ENCODE data around the gene GSPT1. TPM values are rescaled to one million over a fixed set of nuclear protein-coding genes. Genes with fewer than 3 reads are reported as not detected.
A peak's percentile ranks its signal among the peaks of the same experiment; 100 is the strongest.

Gene GSPT1
- total and polyA plus RNA-seq, 7 experiments from 2014 or later = 71.0 to 148 (median 96.7) TPM

- intact Hi-C loops (cut with micrococcal nuclease) = loop anchor here (1.0 to 5.0 kb wide), 8 partner anchors 54 to 907 kb away; partner anchors contain the start of genes SNX29 (in 2 of the 2), TXNDC11 (in 2 of the 2), ZC3H7A (in 2 of the 2) and CLEC16A (in 1 of the 2)
- peak within 1 kb of the TSS; percentile 95 for H3K4me3 ChIP-seq (ENCODE audit: low read length)
- H3K9me3 ChIP-seq (ENCODE audit: control insufficient read depth in 2 of 3, low read length in 3 of 3) = no peaks in the 10 kb centered on the region
- Mint-ChIP-seq H3K27ac (peak within 1 kb of the TSS; percentile 91 to 98 (median 97)), H3K4me1 (peaks cover 32 to 72% (median 63%) of the 10 kb centered on the region in 7 donors), H3K9me3 (no peaks in the 10 kb centered on the region), H3K4me3 (peak within 1 kb of the TSS; percentile 94 to 99 (median 99)), H3K36me3 (peaks cover 3 to 25% (median 13%) of the 10 kb centered on the region in 5 donors), H3K27me3 (no peaks in the 10 kb centered on the region)
- ATAC-seq (peak; percentile 92), DNase-seq (peak; percentile 90 to 99 (median 96))
- H3K27ac ChIP-seq (ENCODE audit: low read depth, low read length) = peak within 1 kb of the TSS; percentile 89
- peaks cover 0 to 32% (median 15%) of the 10 kb centered on the region in 3 experiments for H3K36me3 ChIP-seq (ENCODE audit: control insufficient read depth in 2 of 3, insufficient read depth in 3 of 3, low read length in 3 of 3)
- CTCF ChIA-PET = interaction anchor here (0.7 kb wide), 1 partner anchor 132 kb away, joined by 3 read pairs; no protein-coding TSS in a partner anchor
- peaks cover 29% of the 10 kb centered on the region in 2 donors for H3K4me1 ChIP-seq (ENCODE audit: control insufficient read depth in 2 of 2, insufficient read depth in 2 of 2, low read length in 2 of 2)
- POLR2A ChIA-PET = interaction anchor here (0.7 to 2.2 kb wide), 5 partner anchors 11 to 64 kb away, joined by 3 to 10 read pairs (median 3); partner anchors contain the start of gene GSPT1
- no peaks in the 10 kb centered on the region for H3K27me3 ChIP-seq (ENCODE audit: control insufficient read depth in 2 of 2, insufficient read depth in 2 of 2, low read length in 2 of 2)
Measured at GRCh38 chr16:11851294-11852091, 64.3 kb downstream of the GSPT1 start, which contains the start of gene RSL1D1. RSL1D1 (minus strand) TSS chr16:11851542; CDS start chr16:11851512, 30 bp downstream.

DNA sequence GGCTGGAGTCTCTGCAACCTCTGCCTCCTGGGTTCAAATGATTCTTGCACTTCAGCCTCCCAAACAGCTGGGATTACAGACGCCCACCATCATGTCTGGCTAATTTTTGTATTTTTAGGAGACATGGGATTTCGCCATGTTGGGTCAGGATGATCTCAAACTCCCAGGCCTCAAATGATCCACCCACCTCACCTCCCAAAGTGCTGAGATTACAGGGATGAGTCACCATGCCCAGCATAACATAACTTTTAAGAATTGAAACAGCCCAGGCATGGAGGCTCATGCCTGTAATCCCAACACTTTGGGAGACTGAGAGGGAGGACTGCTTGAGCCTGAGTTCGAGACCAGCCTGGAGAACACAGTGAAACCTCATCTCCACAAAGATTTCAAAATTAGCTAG is 66.9 kb downstream of the GSPT1 start:
- POLR2A ChIA-PET = interaction anchor here (1.0 kb wide), 1 partner anchor 52 kb away, joined by 3 read pairs; the partner anchor contains the start of gene ZC3H7A

DNA sequence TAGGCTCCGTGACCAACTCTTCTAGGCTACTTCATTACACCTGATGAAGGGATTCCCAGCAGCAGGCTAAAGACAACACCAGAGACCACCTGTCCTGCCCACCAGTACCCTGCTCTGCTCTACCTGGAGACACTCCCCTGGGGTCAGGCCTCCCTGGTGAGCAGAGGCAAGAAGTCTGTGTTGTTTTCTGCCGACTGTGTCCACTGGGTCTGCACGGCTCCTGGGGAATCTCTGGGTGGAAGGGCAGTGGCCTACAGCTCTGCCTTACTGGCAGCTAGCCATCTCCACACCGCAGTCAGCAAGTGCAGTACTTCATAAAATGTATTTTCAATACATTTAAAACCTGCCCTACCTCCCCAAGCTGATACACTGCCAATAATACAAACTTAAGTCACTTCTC is 71.3 kb downstream of the GSPT1 start:
- H3K27ac ChIP-seq (ENCODE audit: low read depth, low read length) = no peak overlapping the region
- H3K36me3 ChIP-seq (ENCODE audit: control insufficient read depth in 2 of 3, insufficient read depth in 3 of 3, low read length in 3 of 3) = peaks cover 24 to 91% (median 40%) of the 10 kb centered on the region in 3 experiments
- POLR2A ChIA-PET = no interaction called here
- intact Hi-C loops (cut with micrococcal nuclease) = no loop called here
- DNase-seq (no peak), ATAC-seq (no peak)
- peaks cover 4 to 42% (median 25%) of the 10 kb centered on the region in 5 donors for H3K36me3 Mint-ChIP-seq
- no peak overlapping the region for H3K4me3 ChIP-seq (ENCODE audit: low read length)
- H3K27me3 Mint-ChIP-seq = no peaks in the 10 kb centered on the region
- H3K9me3 ChIP-seq (ENCODE audit: control insufficient read depth in 2 of 3, low read length in 3 of 3) = no peaks in the 10 kb centered on the region
- peaks cover 6 to 11% of the 10 kb centered on the region in 2 donors for H3K4me1 ChIP-seq (ENCODE audit: control insufficient read depth in 2 of 2, insufficient read depth in 2 of 2, low read length in 2 of 2)
- H3K27ac Mint-ChIP-seq = peak overlapping the region in 4 of 9 donors; percentile 25 to 80 (median 55)
- no peak overlapping the region for H3K4me3 Mint-ChIP-seq
- H3K9me3 Mint-ChIP-seq = no peaks in the 10 kb centered on the region
- H3K27me3 ChIP-seq (ENCODE audit: control insufficient read depth in 2 of 2, insufficient read depth in 2 of 2, low read length in 2 of 2) = no peaks in the 10 kb centered on the region
- peaks cover 4 to 39% (median 29%) of the 10 kb centered on the region in 7 donors for H3K4me1 Mint-ChIP-seq
- CTCF ChIA-PET = interaction anchor here (0.6 kb wide), 1 partner anchor 101 kb away, joined by 3 read pairs; no protein-coding TSS in a partner anchor

More for the DNA sequence above, 66.9 kb downstream of the GSPT1 start:
- Histone ChIP-seq H3K4me3 (ENCODE audit: low read length) (no peak overlapping the region), H3K27me3 (ENCODE audit: control insufficient read depth in 2 of 2, insufficient read depth in 2 of 2, low read length in 2 of 2) (no peaks in the 10 kb centered on the region), H3K36me3 (ENCODE audit: control insufficient read depth in 2 of 3, insufficient read depth in 3 of 3, low read length in 3 of 3) (peaks cover 12 to 58% (median 33%) of the 10 kb centered on the region in 3 experiments), H3K9me3 (ENCODE audit: control insufficient read depth in 2 of 3, low read length in 3 of 3) (no peaks in the 10 kb centered on the region), H3K4me1 (ENCODE audit: control insufficient read depth in 2 of 2, insufficient read depth in 2 of 2, low read length in 2 of 2) (peaks cover 20 to 26% of the 10 kb centered on the region in 2 donors), H3K27ac (ENCODE audit: low read depth, low read length) (peak overlapping the region; percentile 21)
- H3K9me3 Mint-ChIP-seq = no peaks in the 10 kb centered on the region
- peaks cover 0 to 30% (median 20%) of the 10 kb centered on the region in 5 donors for H3K36me3 Mint-ChIP-seq
- ATAC-seq (no peak), DNase-seq (no peak)
- peak overlapping the region in 3 of 9 donors; percentile 47 to 68 (median 65) for H3K27ac Mint-ChIP-seq
- no peaks in the 10 kb centered on the region for H3K27me3 Mint-ChIP-seq
- peak overlapping the region; percentile 25 to 99 (median 60) for H3K4me3 Mint-ChIP-seq
- intact Hi-C loops (cut with micrococcal nuclease) = no loop called here
- H3K4me1 Mint-ChIP-seq = peaks cover 13 to 57% (median 51%) of the 10 kb centered on the region in 7 donors
- CTCF ChIA-PET = interaction anchor here (0.7 kb wide), 1 partner anchor 9 kb away, joined by 3 read pairs; no protein-coding TSS in a partner anchor

DNA sequence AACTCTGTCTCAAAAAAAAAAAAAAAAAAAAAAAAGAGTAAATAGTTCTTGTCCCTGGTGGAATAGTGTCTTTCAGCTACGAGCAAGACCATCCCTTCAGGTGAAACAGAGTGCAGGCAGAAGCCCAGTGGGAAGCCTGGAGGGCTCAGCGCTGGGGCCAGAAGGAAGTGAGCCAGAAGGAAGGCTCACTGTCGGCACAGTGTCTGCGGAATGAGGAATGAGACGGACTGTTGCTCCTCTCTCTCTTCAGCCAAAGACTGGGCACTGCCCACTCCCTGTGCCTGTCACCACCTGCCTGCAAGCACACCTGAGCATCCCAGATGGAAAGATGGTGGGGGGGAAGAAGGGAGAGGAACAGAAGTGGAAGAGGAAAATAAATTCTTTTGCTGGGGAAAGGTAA is 71.9 kb downstream of the GSPT1 start:
- H3K36me3 Mint-ChIP-seq = peaks cover 4 to 43% (median 23%) of the 10 kb centered on the region in 5 donors
- H3K27me3 Mint-ChIP-seq = no peaks in the 10 kb centered on the region
- H3K4me3 ChIP-seq (ENCODE audit: low read length) = no peak overlapping the region
- POLR2A ChIA-PET = no interaction called here
- DNase-seq = no peak
- H3K36me3 ChIP-seq (ENCODE audit: control insufficient read depth in 2 of 3, insufficient read depth in 3 of 3, low read length in 3 of 3) = peaks cover 24 to 94% (median 40%) of the 10 kb centered on the region in 3 experiments
- H3K9me3 Mint-ChIP-seq = no peaks in the 10 kb centered on the region
- H3K27me3 ChIP-seq (ENCODE audit: control insufficient read depth in 2 of 2, insufficient read depth in 2 of 2, low read length in 2 of 2) = no peaks in the 10 kb centered on the region
- no peaks in the 10 kb centered on the region for H3K9me3 ChIP-seq (ENCODE audit: control insufficient read depth in 2 of 3, low read length in 3 of 3)
- H3K27ac ChIP-seq (ENCODE audit: low read depth, low read length) = no peak overlapping the region
- intact Hi-C loops (cut with micrococcal nuclease) = no loop called here
- peaks cover under 1 to 5% of the 10 kb centered on the region in 2 donors for H3K4me1 ChIP-seq (ENCODE audit: control insufficient read depth in 2 of 2, insufficient read depth in 2 of 2, low read length in 2 of 2)
- ATAC-seq = no peak
- CTCF ChIA-PET = interaction anchor here (0.6 kb wide), 1 partner anchor 100 kb away, joined by 3 read pairs; no protein-coding TSS in a partner anchor
- H3K4me3 Mint-ChIP-seq = peak overlapping the region in 2 of 10 donors; percentile 34
- H3K4me1 Mint-ChIP-seq = peaks cover 4 to 33% (median 24%) of the 10 kb centered on the region in 7 donors
- peak overlapping the region in 1 of 9 donors; percentile 26 for H3K27ac Mint-ChIP-seq

GRCh38 chr16:11843206-11843605 is 72.5 kb downstream of the GSPT1 start:
- Histone ChIP-seq H3K4me3 (ENCODE audit: low read length) (no peak overlapping the region), H3K4me1 (ENCODE audit: control insufficient read depth in 2 of 2, insufficient read depth in 2 of 2, low read length in 2 of 2) (no peaks in the 10 kb centered on the region), H3K9me3 (ENCODE audit: control insufficient read depth in 2 of 3, low read length in 3 of 3) (no peaks in the 10 kb centered on the region), H3K27ac (ENCODE audit: low read depth, low read length) (no peak overlapping the region), H3K27me3 (ENCODE audit: control insufficient read depth in 2 of 2, insufficient read depth in 2 of 2, low read length in 2 of 2) (no peaks in the 10 kb centered on the region), H3K36me3 (ENCODE audit: control insufficient read depth in 2 of 3, insufficient read depth in 3 of 3, low read length in 3 of 3) (peaks cover 24 to 94% (median 41%) of the 10 kb centered on the region in 3 experiments)
- ChIA-PET CTCF (no interaction called here), POLR2A (no interaction called here)
- Mint-ChIP-seq H3K27ac (no peak overlapping the region), H3K27me3 (no peaks in the 10 kb centered on the region), H3K36me3 (peaks cover 4 to 41% (median 22%) of the 10 kb centered on the region in 5 donors), H3K4me3 (no peak overlapping the region), H3K4me1 (peaks cover 4 to 27% (median 18%) of the 10 kb centered on the region in 7 donors), H3K9me3 (no peaks in the 10 kb centered on the region)
- ATAC-seq = no peak
- DNase-seq = no peak
- intact Hi-C loops (cut with micrococcal nuclease) = no loop called here

DNA sequence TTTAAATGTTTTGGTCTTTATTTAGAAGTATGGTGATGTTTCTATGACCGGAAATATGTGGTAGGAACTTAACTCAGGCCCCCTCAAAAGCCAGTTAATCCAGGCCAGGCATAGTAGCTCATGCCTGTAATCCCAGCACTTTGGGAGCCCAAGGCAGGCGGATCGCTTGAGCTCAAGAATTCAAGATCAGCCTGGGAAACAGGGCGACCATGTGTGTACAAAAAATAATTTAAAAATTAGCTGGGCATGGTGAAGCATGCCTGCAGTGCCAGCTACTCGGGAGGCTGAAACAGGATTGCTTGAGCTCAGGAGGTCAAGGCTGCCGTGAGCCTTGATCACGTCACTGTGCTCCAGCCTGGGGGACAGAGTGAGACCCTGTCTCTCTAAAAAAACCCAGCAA is 74.7 kb downstream of the GSPT1 start:
- no peaks in the 10 kb centered on the region for H3K9me3 Mint-ChIP-seq
- POLR2A ChIA-PET = interaction anchor here (0.8 to 1.4 kb wide), 2 partner anchors 10 to 70 kb away, joined by 3 read pairs; partner anchors contain the start of gene RSL1D1
- Histone ChIP-seq H3K9me3 (ENCODE audit: control insufficient read depth in 2 of 3, low read length in 3 of 3) (no peaks in the 10 kb centered on the region), H3K27me3 (ENCODE audit: control insufficient read depth in 2 of 2, insufficient read depth in 2 of 2, low read length in 2 of 2) (no peaks in the 10 kb centered on the region), H3K36me3 (ENCODE audit: control insufficient read depth in 2 of 3, insufficient read depth in 3 of 3, low read length in 3 of 3) (peaks cover 24 to 94% (median 32%) of the 10 kb centered on the region in 3 experiments), H3K27ac (ENCODE audit: low read depth, low read length) (no peak overlapping the region), H3K4me3 (ENCODE audit: low read length) (no peak overlapping the region), H3K4me1 (ENCODE audit: control insufficient read depth in 2 of 2, insufficient read depth in 2 of 2, low read length in 2 of 2) (no peaks in the 10 kb centered on the region)
- H3K27ac Mint-ChIP-seq = no peak overlapping the region
- H3K4me1 Mint-ChIP-seq = peaks cover 0 to 11% (median 4%) of the 10 kb centered on the region in 7 donors
- DNase-seq (no peak), ATAC-seq (no peak)
- H3K27me3 Mint-ChIP-seq = no peaks in the 10 kb centered on the region
- no peak overlapping the region for H3K4me3 Mint-ChIP-seq
- CTCF ChIA-PET = no interaction called here
- peaks cover 9 to 49% (median 24%) of the 10 kb centered on the region in 5 donors for H3K36me3 Mint-ChIP-seq
- intact Hi-C loops (cut with micrococcal nuclease) = no loop called here

Measured in naive thymus-derived CD4-positive, alpha-beta T cell (primary cell).